AG10803 (cell line): ENCODE measurements around the gene ZNF575.

Experiments
- DNase-seq: peaks from one replicate; pipeline ENCODE4 v3.0.0; 2010; ENCODE audit warnings: low read depth
- H3K4me3 ChIP-seq: 2 replicates; pipeline ENCODE4 v1.5.1; 2011; ENCODE audit warnings: mild to moderate bottlenecking, low read length, control low read depth
- TF ChIP-seq, protein P1 (sequence below): conservative IDR thresholded peaks from 2 replicates; pipeline ENCODE4 v1.5.1; 2011; ENCODE audit warnings: mild to moderate bottlenecking, low read length, control low read depth, inconsistent platforms

ZNF575 gene

DNA sequence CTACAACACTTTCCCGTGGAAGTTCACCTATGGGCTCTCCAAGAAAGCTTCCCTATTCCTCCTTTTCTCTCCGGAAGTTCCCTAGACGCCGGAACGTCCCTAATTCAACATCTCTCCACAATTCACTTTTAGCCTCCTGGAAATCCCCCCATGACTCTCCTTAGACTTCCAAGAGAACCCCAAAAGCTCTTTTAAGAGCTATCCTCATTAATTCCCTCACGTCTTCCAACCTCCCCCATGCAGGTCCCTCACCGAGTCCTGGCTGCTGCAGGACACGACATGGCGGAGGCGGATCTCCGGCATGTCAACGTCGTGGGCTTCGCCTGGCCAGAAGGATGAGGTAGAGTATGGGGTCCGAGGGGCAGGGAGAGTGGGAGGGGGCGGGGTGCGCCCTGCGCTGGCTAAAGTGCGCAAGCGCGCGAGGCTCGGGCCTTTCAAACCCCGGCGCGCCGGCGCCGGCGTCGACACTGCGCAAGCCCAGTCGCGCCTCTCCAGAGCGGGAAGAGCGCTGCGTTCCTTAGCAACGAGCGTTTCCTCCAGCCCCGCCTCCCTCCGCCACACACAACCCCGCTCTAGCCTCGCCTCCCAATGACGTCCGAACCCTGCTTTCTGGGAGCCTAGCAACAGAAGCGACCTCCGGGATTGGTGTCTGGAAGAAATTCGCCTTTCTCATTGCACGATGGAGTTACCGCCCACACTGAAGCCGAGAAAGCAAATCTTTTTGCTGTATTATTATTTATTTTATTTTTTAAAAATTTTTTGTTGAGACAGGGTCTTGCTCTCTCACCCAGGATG, 42.4 kb downstream of the ZNF575 start, which contains the start of the genes PINLYP and XRCC1:
Gene PINLYP, plus strand, starts transcription at position 646 of the 795 bp plus-strand sequence. CDS start 1,391 bp downstream, outside the sequence.
Gene XRCC1, minus strand, starts transcription at position 372 of the 795 bp plus-strand sequence. Its CDS starts 69 bp downstream, at position 303.
- H3K4me3 ChIP-seq = peak within 1 kb of the TSS; percentile 94
- peak; percentile 97 for DNase-seq
- TF ChIP-seq, protein P1, sequence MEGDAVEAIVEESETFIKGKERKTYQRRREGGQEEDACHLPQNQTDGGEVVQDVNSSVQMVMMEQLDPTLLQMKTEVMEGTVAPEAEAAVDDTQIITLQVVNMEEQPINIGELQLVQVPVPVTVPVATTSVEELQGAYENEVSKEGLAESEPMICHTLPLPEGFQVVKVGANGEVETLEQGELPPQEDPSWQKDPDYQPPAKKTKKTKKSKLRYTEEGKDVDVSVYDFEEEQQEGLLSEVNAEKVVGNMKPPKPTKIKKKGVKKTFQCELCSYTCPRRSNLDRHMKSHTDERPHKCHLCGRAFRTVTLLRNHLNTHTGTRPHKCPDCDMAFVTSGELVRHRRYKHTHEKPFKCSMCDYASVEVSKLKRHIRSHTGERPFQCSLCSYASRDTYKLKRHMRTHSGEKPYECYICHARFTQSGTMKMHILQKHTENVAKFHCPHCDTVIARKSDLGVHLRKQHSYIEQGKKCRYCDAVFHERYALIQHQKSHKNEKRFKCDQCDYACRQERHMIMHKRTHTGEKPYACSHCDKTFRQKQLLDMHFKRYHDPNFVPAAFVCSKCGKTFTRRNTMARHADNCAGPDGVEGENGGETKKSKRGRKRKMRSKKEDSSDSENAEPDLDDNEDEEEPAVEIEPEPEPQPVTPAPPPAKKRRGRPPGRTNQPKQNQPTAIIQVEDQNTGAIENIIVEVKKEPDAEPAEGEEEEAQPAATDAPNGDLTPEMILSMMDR = no peak

DNA sequence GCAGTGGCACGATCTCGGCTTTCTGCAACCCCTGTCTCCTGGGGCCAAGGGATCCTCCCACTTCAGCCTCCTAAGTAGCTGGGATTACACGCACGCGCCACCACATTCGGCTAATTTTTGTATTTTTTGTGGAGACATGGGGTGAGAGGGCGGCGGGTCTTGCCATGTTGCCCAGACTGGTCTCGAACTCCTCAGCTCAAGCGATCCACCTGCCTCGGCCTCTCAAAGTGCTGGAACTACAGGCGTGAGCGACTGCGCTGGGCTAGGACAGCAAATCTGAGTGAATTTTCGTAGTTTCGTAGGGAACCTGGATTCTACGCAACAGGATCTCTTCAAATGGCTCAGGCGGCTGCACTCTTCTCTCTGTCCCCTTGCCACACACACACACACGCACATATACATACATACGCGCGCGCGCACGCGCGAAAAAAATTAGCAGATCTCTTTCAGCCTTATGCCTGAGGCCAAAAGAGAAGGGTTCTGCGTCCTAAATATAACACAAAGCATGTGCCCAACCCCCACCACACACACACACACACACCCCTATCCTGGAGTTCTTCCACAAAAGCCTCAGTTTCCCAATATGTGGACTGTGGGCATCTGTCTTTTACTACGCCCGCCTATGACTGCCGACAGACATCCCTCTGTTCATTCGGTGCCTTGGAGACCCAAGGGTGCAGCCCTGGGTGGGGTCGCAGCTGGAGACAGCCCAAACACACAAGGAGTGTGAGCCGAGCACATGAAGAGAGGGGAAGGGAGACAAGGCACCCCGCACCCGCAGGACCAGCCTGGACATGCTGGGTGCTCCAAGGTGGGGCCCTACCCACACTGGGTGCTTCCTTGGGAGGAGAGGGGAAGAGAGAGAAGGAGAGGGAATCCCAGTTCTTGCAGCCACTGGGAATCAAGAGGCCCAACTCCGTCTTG, 43.2 kb downstream of the ZNF575 start:
- TF ChIP-seq, protein P1 = no peak
- H3K4me3 ChIP-seq = peak overlapping the region; percentile 60
- no peak for DNase-seq

DNA sequence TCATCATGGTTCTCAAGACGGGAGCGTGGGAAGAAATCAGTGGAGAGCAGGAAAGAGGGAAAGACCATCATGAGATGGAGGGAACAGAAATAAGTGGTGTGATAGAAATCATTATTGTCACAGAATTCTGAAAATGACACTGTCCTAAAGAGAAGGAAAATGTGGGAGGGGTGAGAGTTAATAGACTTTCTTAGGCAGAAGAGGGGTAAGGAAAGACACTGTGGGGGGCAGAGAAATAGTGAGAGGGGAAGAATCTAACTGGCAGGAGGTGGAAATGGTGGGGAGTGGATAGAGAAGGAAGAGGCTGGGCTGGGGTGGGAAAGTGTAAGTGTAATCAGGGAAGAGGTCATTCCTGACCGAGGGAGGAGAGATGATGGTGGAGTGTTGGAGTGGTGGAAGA, 45.8 kb downstream of the ZNF575 start:
- no peak for DNase-seq

DNA sequence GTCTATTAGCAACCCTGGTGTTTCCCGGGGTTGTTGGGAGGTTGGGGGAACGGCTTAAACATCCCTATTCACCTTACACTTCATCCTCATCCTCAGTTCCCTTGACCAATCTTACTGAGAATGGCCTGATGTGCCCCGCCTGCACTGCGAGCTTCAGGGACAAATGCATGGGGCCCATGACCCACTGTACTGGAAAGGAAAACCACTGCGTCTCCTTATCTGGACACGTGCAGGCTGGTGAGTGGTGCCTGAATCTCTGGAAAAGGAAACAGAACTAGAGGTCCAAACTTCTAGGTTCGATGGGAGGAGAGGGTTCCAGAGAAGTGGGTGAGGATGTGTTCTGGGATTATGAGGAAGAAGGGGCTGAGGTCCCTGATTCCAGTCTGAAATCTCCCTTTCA, 48.5 kb downstream of the ZNF575 start:
- TF ChIP-seq, protein P1 = no peak
- H3K4me3 ChIP-seq = no peak overlapping the region
- DNase-seq = no peak

More for the DNA sequence above, 45.8 kb downstream of the ZNF575 start:
- TF ChIP-seq, protein P1 = no peak
- no peak overlapping the region for H3K4me3 ChIP-seq

DNA sequence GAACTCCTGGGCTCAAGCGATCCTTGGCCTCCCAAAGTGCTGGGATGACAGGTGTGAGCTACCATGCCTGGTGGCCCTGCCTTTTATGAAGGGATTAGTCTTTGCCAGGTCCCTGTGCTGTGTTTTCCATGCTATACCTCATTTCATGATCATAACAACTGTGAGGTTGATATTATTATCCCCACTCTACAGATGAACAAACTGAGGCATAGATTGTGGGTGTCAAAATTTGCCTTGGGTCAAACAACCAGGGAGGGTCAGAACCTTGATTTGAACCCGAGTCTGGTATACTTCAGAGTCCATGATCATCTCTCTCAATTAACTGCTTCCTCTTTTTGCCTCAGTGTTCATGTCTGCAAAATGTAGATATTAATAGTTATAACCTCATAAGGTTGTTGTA, 49.5 kb downstream of the ZNF575 start:
- DNase-seq = no peak
- no peak overlapping the region for H3K4me3 ChIP-seq
- TF ChIP-seq, protein P1 = no peak

DNA sequence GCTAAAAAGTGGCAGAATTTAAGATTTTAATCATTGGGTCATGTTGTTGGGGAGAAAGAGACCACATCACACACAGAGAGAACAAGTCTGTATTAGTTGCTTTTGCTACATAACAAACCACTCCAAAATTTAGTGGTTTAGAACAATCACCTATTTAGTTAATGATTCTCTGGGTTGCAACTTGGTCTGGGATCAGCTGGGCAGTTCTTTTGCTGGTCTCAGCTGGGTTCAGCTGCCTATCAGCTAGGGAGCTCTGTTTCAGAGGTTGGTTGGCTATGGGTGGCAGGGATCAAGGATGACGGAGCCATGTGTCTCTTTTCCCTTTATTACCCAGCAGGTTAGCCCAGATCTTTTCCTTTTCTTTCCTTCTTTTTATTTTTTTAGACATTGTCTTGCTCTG, 51.5 kb downstream of the ZNF575 start:
- TF ChIP-seq, protein P1 = no peak
- no peak for DNase-seq
- H3K4me3 ChIP-seq = no peak overlapping the region
